Measurements from ENCODE around the gene TMEM170B.

DNA sequence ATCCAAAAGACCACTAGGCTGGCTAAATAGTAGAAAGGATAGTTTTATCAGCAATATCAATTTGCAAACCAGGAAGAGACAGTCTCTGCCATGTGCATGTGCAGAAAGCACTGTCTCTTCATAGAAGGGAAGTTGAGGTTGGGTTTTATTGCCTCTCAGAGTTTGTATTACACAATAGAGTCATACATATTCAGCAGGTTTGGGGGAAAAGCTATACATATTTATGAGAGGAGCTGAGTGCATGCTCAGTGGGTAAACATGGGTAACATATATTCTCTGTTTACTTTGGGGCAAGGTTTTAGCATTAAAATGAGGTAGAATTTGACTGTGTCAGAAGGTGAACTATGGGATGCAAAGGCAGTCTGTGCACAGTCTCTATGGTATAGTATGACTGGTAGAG is 14.9 kb downstream of the TMEM170B start:
- TF ChIP-seq POLR2A (IDR thresholded peaks at IDR 0.05), result no peak
- TF ChIP-seq, protein P1, sequence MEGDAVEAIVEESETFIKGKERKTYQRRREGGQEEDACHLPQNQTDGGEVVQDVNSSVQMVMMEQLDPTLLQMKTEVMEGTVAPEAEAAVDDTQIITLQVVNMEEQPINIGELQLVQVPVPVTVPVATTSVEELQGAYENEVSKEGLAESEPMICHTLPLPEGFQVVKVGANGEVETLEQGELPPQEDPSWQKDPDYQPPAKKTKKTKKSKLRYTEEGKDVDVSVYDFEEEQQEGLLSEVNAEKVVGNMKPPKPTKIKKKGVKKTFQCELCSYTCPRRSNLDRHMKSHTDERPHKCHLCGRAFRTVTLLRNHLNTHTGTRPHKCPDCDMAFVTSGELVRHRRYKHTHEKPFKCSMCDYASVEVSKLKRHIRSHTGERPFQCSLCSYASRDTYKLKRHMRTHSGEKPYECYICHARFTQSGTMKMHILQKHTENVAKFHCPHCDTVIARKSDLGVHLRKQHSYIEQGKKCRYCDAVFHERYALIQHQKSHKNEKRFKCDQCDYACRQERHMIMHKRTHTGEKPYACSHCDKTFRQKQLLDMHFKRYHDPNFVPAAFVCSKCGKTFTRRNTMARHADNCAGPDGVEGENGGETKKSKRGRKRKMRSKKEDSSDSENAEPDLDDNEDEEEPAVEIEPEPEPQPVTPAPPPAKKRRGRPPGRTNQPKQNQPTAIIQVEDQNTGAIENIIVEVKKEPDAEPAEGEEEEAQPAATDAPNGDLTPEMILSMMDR (IDR thresholded peaks at IDR 0.05 in 4 of 5, conservative IDR thresholded peaks at IDR 0.05 in 1 of 5), result no peak

Data from gastrocnemius medialis (tissue), 4 donors.